NT2/D1 (cell line): ENCODE results near the gene KCNN3.

Experiments
- SUZ12 ChIP-seq: IDR thresholded peaks from 2 replicates; pipeline ENCODE4 v1.6.1; 2011; ENCODE audit not compliant: insufficient read length, insufficient read depth; ENCODE audit errors: extremely low read depth
- YY1 ChIP-seq: IDR thresholded peaks from 2 replicates; pipeline ENCODE4 v1.6.1; 2011; ENCODE audit not compliant: insufficient read length, insufficient read depth

DNA sequence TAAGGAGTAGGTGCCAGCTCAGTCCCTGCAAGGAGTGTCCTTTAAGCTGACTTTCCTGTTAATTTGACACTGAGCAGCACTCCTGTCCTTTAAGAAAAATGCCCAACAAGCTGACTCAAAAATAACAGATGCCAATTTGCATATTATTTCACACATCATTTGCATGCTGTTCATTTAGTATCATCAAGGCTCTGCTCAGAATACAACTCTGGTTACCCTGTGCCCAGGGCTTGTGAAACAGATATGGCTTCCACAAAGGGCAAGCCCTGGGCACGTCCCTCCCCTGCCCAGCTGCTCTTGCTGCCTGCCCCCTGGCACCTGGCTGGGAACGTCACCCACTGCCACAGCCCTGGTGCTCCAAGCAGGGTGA lies 10.3 kb downstream of the KCNN3 start:
- no peak for TF ChIP-seq YY1
- TF ChIP-seq SUZ12, result no peak
